ENCODE data around the gene ALDOB.

Gene ALDOB

DNA sequence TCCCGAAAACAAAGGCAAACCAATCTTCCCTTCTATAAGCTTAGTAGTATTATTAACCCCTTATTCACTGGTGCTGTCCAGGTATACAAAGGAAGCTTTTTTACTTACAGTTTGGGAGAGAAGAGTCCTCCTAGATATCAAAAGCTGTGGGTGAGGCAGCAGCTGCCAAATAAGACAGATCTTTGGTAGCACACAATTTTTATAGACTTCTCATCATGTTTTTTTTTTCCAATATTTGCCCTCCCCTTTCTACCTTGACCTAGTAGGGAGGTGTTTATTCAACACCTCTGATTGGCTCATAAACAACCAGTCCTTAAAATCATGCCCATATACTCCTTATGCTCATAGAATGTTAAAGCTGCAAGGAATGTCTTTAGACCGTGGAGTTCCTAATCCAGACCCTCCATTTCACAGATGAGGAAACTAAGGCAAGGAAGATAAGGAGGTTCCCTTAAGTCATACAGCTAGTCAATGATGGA is at the start of gene ALDOB:
TSS of gene ALDOB (minus strand) at position 174 of the 479 bp plus-strand sequence. CDS start 4,887 bp downstream, outside the sequence.
- no peak for DNase-seq (ENCODE audit: low read depth)

DNA sequence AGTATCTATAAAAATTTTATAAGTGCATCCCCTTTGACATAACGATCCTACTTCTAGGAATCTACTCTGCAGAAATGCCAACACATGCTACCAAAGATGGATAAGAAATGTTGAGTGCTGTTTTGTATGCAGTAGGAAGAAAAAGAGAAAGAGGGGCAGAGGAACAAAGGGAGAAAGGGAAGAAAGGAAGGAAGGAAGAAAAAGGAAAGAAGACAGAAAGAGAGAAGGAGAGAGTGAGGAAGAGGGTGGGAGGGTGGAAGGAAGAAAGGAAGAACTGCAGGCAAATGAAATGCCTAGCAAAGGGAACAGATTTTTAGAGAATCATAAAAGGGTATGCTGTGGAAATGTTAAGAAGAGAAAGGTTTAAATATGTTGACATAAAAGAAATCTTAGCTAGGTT is 48.5 kb upstream of the ALDOB start:
- DNase-seq (ENCODE audit: low read depth), result no peak

DNA sequence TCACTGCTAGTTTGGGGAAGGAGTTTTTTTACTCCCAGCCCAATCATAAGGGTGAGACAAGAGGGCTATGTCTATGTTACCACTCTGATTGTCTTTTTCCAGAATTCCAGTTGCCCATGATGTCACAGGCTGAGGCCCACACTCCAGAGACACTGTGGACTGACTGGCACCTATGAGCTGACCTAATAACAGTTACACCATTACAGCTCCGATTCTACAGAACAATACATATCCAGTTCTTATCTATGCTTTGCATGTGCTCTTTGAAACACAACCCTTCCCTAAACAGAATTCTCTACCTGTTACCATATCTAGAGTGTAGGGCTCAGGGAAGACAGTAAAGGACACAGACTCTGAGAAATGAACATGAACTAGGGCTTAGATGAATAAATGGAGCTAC is 45.7 kb upstream of the ALDOB start:
- no peak for DNase-seq (ENCODE audit: low read depth)

DNA sequence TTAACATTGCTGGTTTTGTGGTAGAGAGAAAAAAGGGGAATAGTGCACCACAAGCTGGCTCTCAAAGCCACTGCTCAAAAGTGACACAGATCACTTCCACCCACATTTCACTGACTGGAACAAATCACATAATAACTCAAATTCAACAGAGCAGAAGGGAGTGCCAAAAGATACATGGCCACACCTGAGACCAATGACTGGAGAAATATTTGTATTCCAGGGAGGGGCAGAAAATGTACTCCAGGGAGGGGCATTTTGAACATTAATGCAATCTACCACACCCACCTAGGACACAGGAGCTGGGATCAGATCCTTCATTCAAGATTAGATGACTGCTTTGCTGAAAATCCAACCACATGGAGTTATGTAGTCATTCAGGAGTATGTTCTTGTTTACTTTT is 44.8 kb upstream of the ALDOB start:
- no peak for DNase-seq (ENCODE audit: low read depth)

DNA sequence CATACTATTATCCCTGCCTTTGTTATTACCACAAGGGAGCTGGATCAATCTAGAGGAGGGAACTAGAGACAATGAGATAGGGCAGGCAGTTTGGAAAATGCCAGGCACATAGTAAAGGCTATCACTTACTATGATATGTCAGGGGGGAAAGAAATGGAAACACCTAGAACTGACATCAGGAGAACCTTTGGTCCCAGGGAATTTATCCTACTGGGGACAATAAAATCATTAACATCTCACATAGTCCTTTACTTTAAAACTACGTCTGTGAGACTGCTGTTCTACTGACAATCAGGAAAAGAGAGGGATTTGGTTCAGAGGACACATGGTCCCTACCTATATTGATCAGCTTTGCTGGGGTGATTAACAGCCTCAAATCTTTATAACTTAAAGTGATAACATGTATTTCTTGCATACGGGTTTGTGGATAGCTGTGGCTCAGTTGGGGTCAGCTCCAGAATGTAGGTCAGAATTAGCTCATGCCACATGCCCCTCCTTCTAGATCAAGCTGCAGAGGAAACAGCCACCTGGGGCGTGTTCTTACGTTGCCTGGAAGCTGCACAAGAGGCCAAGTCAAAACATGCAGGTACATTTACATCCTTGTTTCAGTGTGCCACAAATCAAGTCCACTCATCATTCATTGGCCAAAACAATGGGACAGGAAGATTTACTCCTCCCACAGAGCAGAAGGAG is 43.9 kb upstream of the ALDOB start:
- DNase-seq (ENCODE audit: low read depth), result no peak

DNA sequence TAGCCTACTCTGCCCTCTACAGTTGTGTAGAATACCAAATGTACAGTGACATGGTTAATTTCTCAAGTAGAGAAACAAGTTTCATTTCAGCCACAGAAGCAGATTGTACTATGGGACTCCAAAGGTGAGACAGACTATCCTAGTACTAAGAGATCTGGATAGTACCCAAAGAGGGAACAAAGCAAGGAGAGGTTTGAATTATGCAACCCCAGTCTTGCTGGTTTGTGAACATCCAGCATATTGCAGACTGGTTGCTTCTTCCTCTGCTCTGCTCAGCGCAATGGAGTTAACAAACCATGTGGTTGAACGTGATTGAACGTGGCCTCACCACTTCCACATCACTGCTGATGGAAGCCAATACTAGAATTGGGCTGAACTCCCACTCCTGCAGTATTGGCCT is 43.3 kb upstream of the ALDOB start:
- DNase-seq (ENCODE audit: low read depth), result no peak

DNA sequence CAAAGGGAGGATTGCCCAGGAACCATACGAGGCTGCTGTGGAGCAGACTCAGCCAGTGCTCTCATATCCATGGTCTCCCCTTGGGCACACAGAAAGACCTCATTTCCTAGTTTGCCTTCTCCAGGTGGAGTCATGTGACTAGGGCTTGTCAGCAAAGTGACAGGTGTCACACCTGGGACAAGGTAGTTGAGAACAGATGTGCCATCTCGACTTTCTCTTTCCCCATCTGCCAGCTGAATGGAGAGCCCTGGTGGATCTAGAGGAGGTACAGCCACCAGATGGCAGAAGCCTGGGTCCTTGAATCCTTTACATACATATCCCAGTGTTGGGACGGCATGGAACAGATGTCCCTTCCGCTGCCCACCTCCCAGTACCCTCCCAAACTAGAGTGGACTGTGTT is 42.9 kb upstream of the ALDOB start:
- DNase-seq (ENCODE audit: low read depth), result no peak

DNA sequence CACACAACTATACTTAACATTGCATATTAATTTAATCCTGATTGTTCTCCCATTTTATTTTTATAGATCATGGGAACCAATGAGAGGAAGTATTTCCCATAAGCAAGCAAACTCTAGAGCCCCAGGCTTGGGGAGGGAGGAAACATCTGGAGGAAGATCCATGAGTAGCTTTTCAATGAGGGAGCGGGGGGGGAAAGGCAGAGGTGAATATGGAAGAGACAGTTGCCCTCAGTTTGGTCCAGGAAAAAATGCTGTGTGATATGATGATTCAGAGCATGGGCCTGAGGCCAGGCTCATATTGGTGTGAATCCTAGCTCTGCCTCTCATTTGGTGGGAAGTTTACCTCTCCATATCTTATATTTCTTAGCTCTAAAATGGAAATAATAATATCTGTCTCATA is 42.2 kb upstream of the ALDOB start:
- no peak for DNase-seq (ENCODE audit: low read depth)

DNA sequence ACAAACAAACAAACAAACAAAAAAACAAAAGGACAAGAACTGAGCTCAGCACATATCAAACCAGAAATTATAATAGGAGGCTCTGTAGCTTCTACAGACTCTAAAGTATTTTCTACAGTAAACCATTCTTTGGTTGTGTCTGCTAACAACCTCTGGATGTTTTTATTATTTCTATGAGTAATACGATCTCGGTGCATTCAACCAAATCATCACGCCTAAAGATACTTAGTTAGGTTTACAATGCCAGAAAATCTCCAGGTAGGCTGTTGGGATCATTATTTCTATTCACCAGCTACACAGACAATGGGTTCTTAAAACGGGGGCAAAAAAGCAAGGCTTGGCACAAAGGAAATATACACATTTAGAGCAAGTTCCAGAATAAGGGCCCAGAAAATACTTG is 41.6 kb upstream of the ALDOB start:
- no peak for DNase-seq (ENCODE audit: low read depth)

DNA sequence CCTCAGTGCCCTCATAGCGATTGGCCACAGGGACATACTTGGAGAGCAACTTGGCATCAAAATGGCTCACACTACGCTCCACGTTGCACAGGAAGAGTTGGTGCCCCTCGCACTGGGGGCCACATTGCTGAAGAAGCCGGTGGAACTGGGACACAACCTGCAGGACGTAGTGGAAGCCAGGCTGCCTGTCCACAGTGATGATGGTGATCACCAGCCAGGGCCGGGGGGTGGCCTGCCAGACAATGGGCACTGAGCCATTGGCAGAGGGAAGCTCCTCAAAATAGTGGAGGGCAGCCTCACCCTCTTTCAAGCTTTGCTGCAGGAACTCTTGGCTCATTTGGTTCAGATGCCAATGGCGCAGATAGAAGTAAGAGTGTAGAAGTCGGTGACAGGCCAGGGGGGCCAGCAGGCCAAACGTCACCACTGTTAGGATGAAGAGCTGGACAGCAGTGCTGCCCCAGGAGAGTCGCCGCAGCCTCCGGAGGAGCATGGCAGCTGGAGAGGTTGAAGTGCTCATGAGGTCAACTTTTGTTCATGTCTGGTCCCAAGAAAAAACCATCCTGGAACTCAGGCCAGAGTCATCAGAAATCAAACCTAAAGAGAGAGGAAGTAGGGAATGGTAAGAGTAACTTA is 41.1 kb upstream of the ALDOB start:
- DNase-seq (ENCODE audit: low read depth), result no peak

DNA sequence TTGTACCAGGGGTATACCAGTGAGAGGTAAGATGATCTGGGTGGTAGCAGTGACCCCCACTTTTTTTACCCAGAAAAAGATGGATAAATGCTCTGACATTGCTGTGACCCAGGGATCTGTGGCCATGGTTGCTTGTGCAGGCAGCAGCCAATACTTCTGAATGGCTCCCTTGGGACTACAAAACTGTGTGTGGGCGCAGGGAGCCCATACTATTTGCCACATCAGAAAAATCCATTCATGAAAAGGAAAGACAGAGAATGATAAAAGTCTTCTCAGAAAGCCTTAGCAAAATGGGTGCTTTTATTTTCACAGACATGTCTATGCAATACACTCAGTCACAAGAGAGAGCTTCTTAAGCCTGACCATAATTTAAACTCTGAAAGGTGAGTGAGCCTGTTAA is 37.3 kb upstream of the ALDOB start:
- DNase-seq (ENCODE audit: low read depth), result no peak

DNA sequence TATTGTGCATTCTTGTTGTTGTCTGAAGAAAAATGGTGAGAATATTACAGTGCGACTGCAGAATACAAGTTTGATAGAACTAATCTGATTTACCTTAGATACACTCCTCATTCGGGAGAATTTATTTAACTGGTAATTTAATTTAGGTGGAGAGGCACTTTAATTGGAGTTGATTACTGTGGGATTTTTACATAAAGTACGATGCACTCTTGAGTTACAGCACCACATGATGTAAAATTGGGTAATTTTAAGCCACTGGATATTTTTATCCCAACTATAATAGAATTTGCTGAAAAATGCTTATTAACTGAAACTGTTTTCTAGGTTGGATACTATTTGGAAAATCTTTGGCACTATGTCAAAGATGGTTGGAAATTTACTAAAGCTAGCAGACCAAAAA is 35.4 kb upstream of the ALDOB start:
- no peak for DNase-seq (ENCODE audit: low read depth)

DNA sequence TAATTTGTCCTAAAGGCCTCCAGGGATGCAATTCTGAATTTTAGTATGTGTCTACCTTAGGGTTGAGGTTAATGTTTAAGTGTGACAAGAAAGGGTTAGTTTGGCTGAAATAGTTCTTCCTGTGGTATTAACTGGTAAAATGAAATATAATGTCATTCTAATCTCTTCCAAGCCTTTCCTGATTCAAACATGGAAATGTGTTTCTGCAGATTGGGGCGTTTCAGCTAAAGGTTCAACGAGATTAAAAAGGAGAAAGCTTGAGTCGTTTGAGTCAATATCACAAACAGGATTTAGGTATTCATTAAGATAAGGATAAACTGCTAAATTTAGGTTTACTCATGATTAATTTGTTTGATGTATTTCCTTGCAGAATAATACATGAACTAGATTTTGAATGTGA is 34.4 kb upstream of the ALDOB start:
- DNase-seq (ENCODE audit: low read depth), result no peak

DNA sequence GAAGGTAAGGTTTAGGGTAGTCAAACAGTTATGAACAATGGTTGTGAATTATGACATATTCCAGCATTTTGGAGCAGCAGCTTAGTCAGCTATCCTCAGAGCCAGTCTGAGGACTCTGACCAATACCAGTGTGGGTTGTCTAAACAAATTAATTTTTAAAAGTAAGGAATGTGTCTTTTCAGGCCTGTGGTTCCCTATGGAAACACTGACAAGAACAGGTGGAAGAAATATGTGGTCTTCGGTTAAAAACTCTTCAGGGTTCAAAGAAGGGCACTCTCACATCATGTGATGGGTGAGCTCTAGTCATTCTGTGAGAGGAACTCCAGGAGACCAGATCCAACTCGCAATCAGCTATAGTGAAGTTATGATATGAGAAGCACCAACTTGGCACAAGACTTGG is 33.5 kb upstream of the ALDOB start:
- DNase-seq (ENCODE audit: low read depth), result no peak

DNA sequence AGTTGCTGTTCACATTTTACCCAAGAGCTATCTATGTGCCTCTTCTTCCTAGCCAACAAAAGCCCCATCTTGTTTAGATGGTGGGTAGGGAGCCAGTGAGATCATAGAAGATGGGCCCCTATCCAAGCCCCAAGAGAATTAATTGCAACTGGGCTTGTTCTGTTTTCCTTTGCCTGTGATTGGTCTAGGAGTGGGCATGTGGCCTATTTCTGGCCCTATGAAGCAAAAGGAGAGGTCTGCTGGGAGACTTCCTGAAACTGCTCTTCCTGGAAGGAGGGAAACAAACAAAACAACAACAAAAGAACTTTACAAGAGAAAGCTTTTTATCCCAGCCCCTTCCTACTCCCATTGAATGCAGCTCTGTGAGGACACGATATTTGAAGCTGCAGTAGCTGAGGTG is 32.5 kb upstream of the ALDOB start:
- DNase-seq (ENCODE audit: low read depth), result no peak

DNA sequence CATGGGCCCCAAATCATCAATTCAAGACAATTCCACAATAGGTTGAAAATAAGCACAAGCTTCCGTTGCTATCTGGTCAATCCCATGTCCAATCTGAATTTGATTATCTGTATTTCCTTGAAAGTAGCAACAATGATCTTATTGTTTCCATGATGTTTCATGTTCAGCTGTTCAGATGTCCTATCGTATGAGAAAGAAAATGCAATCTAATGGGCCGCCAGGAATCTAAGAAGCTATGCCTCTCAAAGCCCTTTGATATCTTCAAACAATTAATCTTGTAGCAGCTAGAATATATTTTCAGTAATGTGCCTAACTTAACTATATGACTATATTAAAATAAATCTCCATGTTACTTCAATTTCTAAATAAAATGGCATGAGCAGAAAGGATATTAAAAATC is 32.1 kb upstream of the ALDOB start:
- DNase-seq (ENCODE audit: low read depth), result no peak

DNA sequence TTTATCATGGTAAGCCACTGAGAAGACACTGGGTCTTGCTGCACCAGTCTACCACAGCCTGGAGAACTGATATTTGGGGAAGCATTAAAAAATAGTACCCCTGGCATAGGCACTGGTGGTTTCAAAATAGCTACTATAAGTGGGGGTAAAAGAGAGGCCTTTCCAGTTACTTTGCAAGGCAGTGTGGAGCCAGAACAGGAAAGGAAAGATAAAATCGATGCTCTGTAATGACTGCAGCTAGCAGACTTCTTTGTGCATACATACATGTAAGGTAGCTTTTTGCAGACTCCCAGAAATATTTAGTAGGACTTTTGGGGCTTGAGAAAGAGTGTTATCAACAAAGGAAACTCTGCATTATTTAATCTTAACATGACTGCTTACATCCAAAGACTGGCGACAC is 31.3 kb upstream of the ALDOB start:
- DNase-seq (ENCODE audit: low read depth), result no peak

DNA sequence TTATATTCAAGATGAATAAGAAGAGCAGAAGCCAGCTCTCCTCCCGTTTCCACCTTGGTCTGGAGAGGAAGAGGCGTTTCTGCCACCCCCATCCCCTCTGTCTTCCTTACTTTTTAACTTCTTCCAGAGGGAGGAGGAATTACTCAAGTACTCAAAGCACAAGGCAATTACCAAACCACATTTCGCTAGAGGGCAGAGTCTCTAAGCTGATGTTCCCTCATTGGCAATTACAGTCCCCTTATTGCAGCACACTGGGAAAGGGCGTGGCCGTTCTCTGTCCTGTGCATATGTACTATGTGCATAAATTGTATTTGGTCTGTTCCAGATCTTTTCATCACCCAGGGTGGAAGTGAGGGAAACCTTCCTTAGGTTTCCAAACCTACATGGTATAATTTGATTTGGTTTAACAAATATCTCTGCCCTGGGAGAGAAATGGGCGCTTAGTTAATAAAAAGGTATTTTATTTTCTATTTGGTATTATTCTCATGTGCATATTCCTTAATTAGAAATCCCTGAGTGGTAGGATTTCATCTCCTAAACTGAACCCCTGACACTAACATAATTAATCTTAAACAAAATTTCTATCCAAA is 29.8 kb upstream of the ALDOB start:
- DNase-seq (ENCODE audit: low read depth), result no peak

DNA sequence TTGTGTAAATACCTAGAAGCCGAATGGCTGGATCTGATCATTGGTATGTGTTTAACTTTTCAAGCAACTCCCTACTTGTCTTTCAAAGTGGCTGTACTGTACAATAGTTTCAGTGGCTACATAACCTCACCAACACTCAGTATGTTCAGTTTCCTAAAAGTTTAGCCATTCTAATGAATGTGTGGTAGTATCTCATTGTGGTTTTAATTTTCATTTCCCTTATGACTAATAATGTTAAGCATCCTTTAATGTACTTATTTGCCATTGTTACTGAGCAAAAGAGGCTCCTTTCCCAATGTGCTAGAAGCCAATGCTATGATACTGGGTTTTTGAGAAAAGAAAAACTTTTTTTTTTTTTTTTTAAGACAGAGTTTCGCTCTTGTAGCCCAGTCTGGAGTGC is 27.8 kb upstream of the ALDOB start:
- no peak for DNase-seq (ENCODE audit: low read depth)

DNA sequence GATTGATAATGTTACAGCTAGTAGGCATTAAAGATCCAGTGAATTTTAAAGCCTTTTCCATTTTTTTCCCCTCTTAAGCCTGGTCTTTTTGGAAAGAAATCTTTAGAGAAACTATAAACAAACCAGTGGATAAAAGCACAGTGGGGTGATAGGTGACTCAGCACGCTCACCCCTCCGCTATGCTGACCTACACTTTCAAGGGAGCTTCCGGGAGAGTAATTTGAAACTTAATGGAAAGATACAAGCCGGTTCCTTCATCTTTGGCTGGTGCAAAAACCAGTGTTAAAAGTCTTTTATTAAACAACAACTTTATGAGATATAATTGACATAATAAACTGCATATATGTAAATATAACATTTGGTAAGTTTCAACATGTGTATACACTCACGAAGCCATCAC is 27.0 kb upstream of the ALDOB start:
- DNase-seq (ENCODE audit: low read depth), result no peak

DNA sequence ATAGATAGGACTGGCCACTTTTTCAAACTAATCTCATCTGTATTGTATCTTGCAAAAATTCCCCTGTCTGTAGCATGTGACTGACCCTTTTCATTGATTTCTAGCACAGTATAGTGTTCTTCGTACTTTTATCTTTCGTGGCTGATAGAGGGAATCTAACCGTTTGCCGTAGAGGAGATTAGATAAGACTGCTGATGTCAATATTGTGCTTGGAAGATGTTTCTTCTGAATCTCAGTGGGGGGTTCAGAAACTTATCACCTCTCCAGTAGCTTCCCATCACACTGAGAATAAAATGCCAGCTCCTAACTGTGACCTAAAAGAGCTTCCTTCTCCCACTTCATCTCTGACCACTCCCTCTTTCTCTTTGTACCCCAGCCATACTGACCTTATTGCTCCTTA is 25.4 kb upstream of the ALDOB start:
- no peak for DNase-seq (ENCODE audit: low read depth)

DNA sequence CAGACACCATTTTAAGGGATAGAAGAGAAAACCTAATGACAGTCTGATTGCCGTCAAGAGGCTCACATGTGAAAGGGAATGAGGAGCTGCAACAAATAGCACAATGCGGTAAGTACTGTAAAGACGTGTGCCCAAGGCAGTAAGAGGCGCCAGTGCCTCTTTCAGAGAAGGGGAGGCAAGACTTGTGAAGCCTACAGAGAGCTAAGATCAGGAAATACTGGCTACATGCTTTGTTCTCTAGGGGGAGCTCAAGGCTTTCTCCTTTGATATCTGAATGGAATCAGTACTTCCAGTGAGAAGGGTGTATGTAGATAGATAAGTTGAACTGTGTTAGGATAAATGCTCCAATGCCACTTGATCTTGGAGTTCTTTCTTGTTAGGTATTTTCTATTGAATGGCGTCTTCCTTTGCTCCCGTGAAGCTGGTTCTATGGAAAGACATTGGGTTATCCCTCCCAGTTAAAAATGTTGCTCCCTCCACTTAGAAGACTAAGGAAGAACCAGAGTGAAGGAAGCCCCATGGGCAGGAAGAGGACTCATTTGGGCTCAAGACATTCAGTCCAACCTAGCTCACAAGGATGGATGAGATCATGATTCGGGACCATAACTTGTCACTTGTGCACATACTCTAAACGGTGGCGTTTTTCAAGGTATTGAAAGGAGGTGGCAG is 23.5 kb upstream of the ALDOB start:
- peak; percentile 33 for DNase-seq (ENCODE audit: low read depth)

DNA sequence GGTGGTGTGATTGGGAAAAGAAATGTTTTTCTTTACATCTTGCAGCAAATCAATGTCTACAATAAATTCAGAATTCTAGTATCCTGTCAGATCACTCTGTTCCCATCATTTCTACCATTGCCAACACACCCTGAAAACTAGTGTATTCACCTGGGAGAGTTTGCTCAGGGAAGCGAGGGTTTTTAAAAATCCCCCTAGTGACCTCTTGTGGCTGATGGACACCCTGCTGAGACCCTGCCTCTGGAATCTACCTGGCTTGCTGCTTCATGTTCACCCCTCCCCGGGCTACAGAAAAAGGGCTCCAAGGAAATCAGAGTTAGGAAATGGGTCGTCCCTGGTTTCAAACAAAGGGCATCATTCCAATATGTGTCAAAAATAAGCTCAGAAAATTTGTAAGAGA is 21.4 kb upstream of the ALDOB start:
- DNase-seq (ENCODE audit: low read depth), result no peak
